GM19438 (cell line): ENCODE results near the gene TMEM89.

Experiments used
- ATAC-seq: cut with Tn5 transposase; IDR thresholded peaks from one replicate; pipeline ENCODE4 v1.9.1; 2021; ENCODE audit warnings: low read depth; ENCODE audit not compliant: unreplicated experiment

TMEM89 gene

GRCh38 chr3:48619541-48620524 lies 1.7 kb downstream of the TMEM89 start:
- no peak for ATAC-seq

- no peak for ATAC-seq
Measured at GRCh38 chr3:48617559-48617958, 4.0 kb downstream of the TMEM89 start.

GRCh38 chr3:48614044-48614443 lies 7.5 kb downstream of the TMEM89 start:
- no peak for ATAC-seq

DNA sequence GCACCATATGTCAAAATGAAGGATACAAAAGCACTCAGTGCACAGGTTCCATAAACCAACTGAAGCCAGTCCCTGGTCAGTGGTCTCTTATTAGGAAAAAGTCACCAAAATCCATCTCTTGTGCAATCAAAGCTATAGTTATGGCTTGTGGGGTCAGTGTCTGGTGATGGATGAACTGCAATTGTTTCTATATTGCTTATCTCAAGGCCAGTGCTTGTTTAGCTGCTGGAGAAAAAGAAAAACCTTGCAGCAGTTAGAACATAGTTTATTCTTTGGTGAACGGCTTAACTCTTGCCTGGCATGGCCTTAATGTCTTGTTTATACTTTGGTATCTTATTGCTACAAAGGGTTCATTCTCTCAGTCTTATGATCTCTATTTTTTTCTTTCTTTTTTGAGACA lies 9.3 kb downstream of the TMEM89 start:
- ATAC-seq, result no peak

GRCh38 chr3:48609088-48610005 lies 12.2 kb downstream of the TMEM89 start, which contains the start of gene UQCRC1:
Gene UQCRC1 (minus strand): TSS chr3:48609646. CDS start chr3:48609620, 26 bp downstream.
- ATAC-seq, result peak; percentile 97

GRCh38 chr3:48607519-48607918 lies 14.1 kb downstream of the TMEM89 start:
- no peak for ATAC-seq

DNA sequence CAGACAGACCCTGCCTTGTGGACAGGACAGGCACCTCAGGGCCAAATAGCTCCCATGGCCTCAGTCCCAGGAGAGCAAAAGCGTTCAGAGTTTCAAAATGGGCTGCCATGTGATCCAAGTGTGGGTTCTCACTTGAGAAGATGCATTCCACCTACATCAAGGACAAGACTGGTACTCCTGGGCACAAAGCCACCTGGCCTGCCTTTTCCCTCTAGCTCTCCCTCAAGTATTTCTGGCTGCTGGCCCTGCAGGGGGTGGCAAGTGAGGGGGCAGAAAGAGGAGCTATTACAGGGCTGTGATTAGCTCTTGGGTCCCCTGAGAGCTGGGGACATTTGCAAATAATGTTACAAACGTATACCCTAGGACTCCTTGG lies 20.0 kb downstream of the TMEM89 start:
- ATAC-seq, result no peak

DNA sequence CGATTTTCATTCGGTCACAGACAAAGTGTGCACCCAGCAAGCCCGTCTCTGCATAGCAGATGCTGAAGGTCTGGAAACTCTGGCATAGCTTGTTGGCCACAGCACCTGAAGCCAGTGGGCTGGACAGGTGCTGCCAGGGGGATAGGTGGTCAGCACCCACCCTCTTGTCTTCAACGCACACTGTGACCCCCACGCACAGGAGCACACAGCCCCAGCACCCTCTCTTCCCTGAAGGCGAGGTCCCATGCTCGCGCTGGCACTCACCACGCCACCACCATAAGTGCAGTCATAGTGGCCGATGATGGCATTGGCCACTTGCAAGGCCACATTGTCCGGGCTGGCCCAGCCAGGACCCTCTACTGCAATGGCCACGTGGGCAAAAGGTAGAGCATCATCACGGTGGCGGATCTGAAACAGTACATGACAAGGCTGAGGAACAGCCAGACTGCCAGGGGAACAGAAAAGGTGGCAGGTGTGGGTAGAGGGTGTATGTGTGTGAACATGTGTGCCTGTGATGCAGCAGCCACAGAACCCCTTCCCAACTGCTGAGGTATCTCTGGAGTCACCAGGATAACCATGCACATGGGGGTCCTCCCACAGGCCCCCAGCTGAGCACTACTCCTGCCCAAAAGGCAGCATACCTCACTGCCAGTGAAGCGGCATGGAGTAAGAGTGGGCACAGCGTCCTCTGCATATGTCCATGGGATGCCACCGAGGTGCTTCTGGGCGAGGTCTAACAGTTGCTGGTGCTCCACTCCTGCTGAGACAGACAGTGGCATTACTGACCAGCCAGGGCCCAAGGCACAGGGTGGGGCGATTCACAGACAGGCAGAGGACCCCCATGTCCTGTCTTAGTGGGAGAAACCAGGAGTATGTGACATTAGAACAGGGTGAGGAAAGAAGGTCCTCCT lies 20.6 kb downstream of the TMEM89 start:
- no peak for ATAC-seq

- no peak for ATAC-seq
Measured at GRCh38 chr3:48599509-48600285, 21.9 kb downstream of the TMEM89 start.

DNA sequence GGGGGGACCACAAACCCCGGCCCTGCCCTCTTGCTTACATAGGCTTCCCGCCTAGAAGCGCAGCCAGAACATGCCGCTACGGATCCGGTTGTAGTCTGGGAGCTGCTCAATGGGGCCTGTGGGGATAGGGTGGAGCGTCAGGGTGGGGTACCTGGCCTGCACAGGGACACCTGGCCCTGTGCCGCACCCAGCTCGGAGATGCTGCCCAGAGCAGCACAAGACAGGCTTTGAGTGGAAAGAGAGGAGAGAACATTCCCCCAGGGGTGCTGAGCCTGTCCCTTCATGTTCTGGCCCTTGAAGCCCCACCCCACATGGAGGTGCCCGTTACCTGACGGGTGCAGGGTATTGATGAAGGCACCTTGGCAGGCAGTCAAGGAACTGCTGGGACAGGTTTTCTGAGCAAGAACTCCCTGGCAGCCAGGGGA lies 22.5 kb downstream of the TMEM89 start:
- no peak for ATAC-seq

- ATAC-seq, result no peak
Measured at GRCh38 chr3:48598323-48599076, 23.1 kb downstream of the TMEM89 start.

- no peak for ATAC-seq
Measured at GRCh38 chr3:48597408-48597800, 24.2 kb downstream of the TMEM89 start.

DNA sequence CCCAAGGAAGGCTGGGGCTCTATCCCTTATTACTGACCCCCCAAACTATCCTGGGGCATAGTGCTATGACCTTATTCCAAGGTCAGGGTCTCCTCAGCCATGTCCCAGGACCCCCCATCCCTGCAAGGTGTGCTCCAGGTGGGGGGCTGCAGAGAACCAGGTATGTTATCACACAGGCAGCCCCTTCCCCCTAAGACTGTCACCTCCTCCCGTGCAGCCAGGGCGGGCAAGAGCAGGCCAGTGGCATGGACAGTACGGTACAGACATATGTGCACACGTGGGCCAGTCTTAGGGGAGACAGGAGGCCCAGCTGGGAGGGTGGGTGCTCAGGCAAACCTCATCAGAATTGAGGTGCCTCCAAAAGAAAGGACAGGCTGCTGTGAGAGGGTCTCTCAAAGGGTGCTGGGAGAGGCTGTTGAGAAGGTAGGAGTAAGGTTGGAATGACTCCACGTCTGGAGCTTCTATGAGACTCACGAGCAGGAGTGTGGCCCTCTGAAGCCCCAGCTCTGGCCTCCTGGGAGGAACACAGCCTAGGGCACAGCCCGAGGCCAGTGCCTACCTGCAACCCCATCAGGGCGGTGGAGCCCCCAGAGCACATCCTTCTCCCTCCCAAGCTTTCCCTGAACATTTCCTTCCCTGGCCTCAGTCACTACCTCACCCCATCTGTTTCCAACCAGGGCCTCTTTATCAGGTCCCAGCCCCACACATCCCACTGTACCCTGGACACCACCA lies 24.7 kb downstream of the TMEM89 start:
- no peak for ATAC-seq

- ATAC-seq, result no peak
Measured at GRCh38 chr3:48596157-48596556, 25.4 kb downstream of the TMEM89 start.

- ATAC-seq, result no peak
Measured at GRCh38 chr3:48595526-48596121, 25.9 kb downstream of the TMEM89 start.

DNA sequence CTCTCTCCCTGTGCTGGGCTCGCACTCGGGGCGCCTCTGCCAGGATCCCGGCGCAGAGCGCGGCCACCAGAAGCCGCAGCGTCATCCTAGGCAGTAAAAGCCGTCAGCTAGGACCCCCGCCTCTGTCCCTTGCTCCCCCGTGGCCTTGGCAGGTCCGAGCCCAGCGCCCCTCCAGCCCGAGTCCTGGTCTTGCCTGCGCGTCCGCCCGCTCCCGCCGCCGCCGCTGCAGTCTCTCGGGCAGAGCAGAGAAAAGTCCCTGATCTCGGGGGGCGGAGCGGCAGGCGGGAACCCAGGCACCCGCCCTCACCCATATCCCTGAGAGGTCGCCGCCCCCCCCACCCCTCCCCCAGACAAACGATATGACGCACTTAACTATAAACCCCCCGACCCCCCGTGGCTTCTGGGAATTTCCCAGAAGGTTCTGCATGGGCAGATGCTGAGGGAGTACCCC lies 26.5 kb downstream of the TMEM89 start, which contains the start of gene COL7A1:
TSS of gene COL7A1 (minus strand) at position 255 of the 451 bp plus-strand sequence. CDS start at position 85, 170 bp downstream.
- ATAC-seq, result no peak

- no peak for ATAC-seq
Measured at GRCh38 chr3:48594417-48595049, 27.0 kb downstream of the TMEM89 start.
